Measurements from ENCODE around the gene CTSL. TPM values are rescaled to one million over a fixed set of nuclear protein-coding genes. Genes with fewer than 3 reads are reported as not detected.

Gene CTSL
- total and polyA plus RNA-seq, 2 experiments from 2014 or later: 401 to 402 TPM

GRCh38 chr9:87746186-87746585 lies 20.3 kb downstream of the CTSL start:
- TF ChIP-seq EZH2phosphoT487 (IDR thresholded peaks at IDR 0.05; ENCODE audit: insufficient read depth, low read depth): no peak
- TF ChIP-seq EZH2 (IDR thresholded peaks at IDR 0.05; ENCODE audit: insufficient read depth, poor library complexity, severe bottlenecking): no peak
- in situ Hi-C loops (cut with MboI): no loop called here
- no peak for DNase-seq

GRCh38 chr9:87748881-87749280 lies 23.0 kb downstream of the CTSL start:
- no peaks in the 10 kb centered on the region for H3K9me3 ChIP-seq (ENCODE audit: low read depth)

More at GRCh38 chr9:87746186-87746585, 20.3 kb downstream of the CTSL start:
- 33 to 42% methylated on average over 4 of the region's 4 CpGs for WGBS, 2 experiments (ENCODE audit: low coverage in 1 of 2, low lambda C conversion rate in 2 of 2, missing lambda C conversion rate in 2 of 2)
- Histone ChIP-seq H3K9me2 (ENCODE audit: insufficient read depth) (no peaks in the 10 kb centered on the region), H3K4me1 (ENCODE audit: insufficient read depth) (no peaks in the 10 kb centered on the region), H3F3A (ENCODE audit: insufficient read depth) (peaks cover 5% of the 10 kb centered on the region; the same call in 1 of the 2 replicates), H4K20me1 (ENCODE audit: insufficient read depth) (no peaks in the 10 kb centered on the region), H3K27ac (no peak overlapping the region), H3K79me2 (ENCODE audit: insufficient read depth) (no peaks in the 10 kb centered on the region), H3K9ac (no peak overlapping the region), H2AFZ (no peak overlapping the region), H3K36me3 (ENCODE audit: low read depth) (no peaks in the 10 kb centered on the region), H3K4me2 (ENCODE audit: unreplicated experiment) (no peak overlapping the region), H3K27me3 (replicated peaks; ENCODE audit: insufficient read depth) (no peaks in the 10 kb centered on the region), H3K4me3 (no peak overlapping the region), H3K9me3 (ENCODE audit: low read depth) (no peaks in the 10 kb centered on the region)

GRCh38 chr9:87749335-87750035 lies 23.6 kb downstream of the CTSL start:
- Histone ChIP-seq H3K4me1 (ENCODE audit: insufficient read depth) (no peaks in the 10 kb centered on the region), H3K79me2 (ENCODE audit: insufficient read depth) (no peaks in the 10 kb centered on the region), H3K4me3 (no peak overlapping the region), H3K4me2 (ENCODE audit: unreplicated experiment) (no peak overlapping the region), H3K27me3 (replicated peaks; ENCODE audit: insufficient read depth) (no peaks in the 10 kb centered on the region), H3K27ac (no peak overlapping the region), H3F3A (ENCODE audit: insufficient read depth) (no peaks in the 10 kb centered on the region), H3K9ac (no peak overlapping the region), H3K9me2 (ENCODE audit: insufficient read depth) (no peaks in the 10 kb centered on the region), H2AFZ (no peak overlapping the region), H3K9me3 (ENCODE audit: low read depth) (no peaks in the 10 kb centered on the region), H3K36me3 (ENCODE audit: low read depth) (no peaks in the 10 kb centered on the region), H4K20me1 (ENCODE audit: insufficient read depth) (no peaks in the 10 kb centered on the region)
- DNase-seq: no peak
- in situ Hi-C loops (cut with MboI): no loop called here
- TF ChIP-seq EZH2phosphoT487 (IDR thresholded peaks at IDR 0.05; ENCODE audit: insufficient read depth, low read depth): no peak
- no peak for TF ChIP-seq EZH2 (IDR thresholded peaks at IDR 0.05; ENCODE audit: insufficient read depth, poor library complexity, severe bottlenecking)
- WGBS, 2 experiments (ENCODE audit: low coverage in 1 of 2, low lambda C conversion rate in 2 of 2, missing lambda C conversion rate in 2 of 2): 52 to 56% methylated on average over 5 of the region's 5 CpGs

More at GRCh38 chr9:87748881-87749280, 23.0 kb downstream of the CTSL start:
- no peak for TF ChIP-seq EZH2 (IDR thresholded peaks at IDR 0.05; ENCODE audit: insufficient read depth, poor library complexity, severe bottlenecking)
- no peak for TF ChIP-seq EZH2phosphoT487 (IDR thresholded peaks at IDR 0.05; ENCODE audit: insufficient read depth, low read depth)
- Histone ChIP-seq H3K9ac (no peak overlapping the region), H3K4me1 (ENCODE audit: insufficient read depth) (no peaks in the 10 kb centered on the region), H3K4me2 (ENCODE audit: unreplicated experiment) (no peak overlapping the region), H2AFZ (no peak overlapping the region), H3K79me2 (ENCODE audit: insufficient read depth) (no peaks in the 10 kb centered on the region), H3K27me3 (replicated peaks; ENCODE audit: insufficient read depth) (no peaks in the 10 kb centered on the region), H3K4me3 (no peak overlapping the region), H4K20me1 (ENCODE audit: insufficient read depth) (no peaks in the 10 kb centered on the region), H3K36me3 (ENCODE audit: low read depth) (no peaks in the 10 kb centered on the region), H3K27ac (no peak overlapping the region), H3F3A (ENCODE audit: insufficient read depth) (no peaks in the 10 kb centered on the region), H3K9me2 (ENCODE audit: insufficient read depth) (no peaks in the 10 kb centered on the region)
- in situ Hi-C loops (cut with MboI): no loop called here
- WGBS, 2 experiments (ENCODE audit: low coverage in 1 of 2, low lambda C conversion rate in 2 of 2, missing lambda C conversion rate in 2 of 2): 3 to 5% methylated on average over 1 of the region's 1 CpG
- no peak for DNase-seq

GRCh38 chr9:87750726-87751125 lies 24.8 kb downstream of the CTSL start:
- Histone ChIP-seq H2AFZ (no peak overlapping the region), H3K9me2 (ENCODE audit: insufficient read depth) (no peaks in the 10 kb centered on the region), H3K27me3 (replicated peaks; ENCODE audit: insufficient read depth) (no peaks in the 10 kb centered on the region), H3K4me2 (ENCODE audit: unreplicated experiment) (no peak overlapping the region), H3K9me3 (ENCODE audit: low read depth) (no peaks in the 10 kb centered on the region), H3K9ac (no peak overlapping the region), H3F3A (ENCODE audit: insufficient read depth) (no peaks in the 10 kb centered on the region), H3K36me3 (ENCODE audit: low read depth) (no peaks in the 10 kb centered on the region), H3K27ac (no peak overlapping the region), H4K20me1 (ENCODE audit: insufficient read depth) (no peaks in the 10 kb centered on the region), H3K4me3 (no peak overlapping the region), H3K4me1 (ENCODE audit: insufficient read depth) (no peaks in the 10 kb centered on the region), H3K79me2 (ENCODE audit: insufficient read depth) (no peaks in the 10 kb centered on the region)
- no peak for DNase-seq
- TF ChIP-seq EZH2 (IDR thresholded peaks at IDR 0.05; ENCODE audit: insufficient read depth, poor library complexity, severe bottlenecking) (no peak), EZH2phosphoT487 (IDR thresholded peaks at IDR 0.05; ENCODE audit: insufficient read depth, low read depth) (no peak)
- in situ Hi-C loops (cut with MboI): no loop called here
- WGBS, 2 experiments (ENCODE audit: low coverage in 1 of 2, low lambda C conversion rate in 2 of 2, missing lambda C conversion rate in 2 of 2): 20 to 21% methylated on average over 2 of the region's 2 CpGs

Data from GM23248 (cell line).